HG03103 (cell line): ENCODE results near the gene KIFC3.
"Not testable (repeated sequence)": the region's sequence is repeated elsewhere in the genome, so short reads cannot be mapped to it uniquely, and the experiment has no call there.

Experiments used
- ATAC-seq: cut with Tn5 transposase; IDR thresholded peaks from one replicate; pipeline ENCODE4 v1.9.1; 2021; ENCODE audit warnings: low read depth; ENCODE audit not compliant: unreplicated experiment

Gene KIFC3

GRCh38 chr16:57728336-57729181, 73.7 kb downstream of the KIFC3 start:
- no peak for ATAC-seq

GRCh38 chr16:57727610-57728009, 74.7 kb downstream of the KIFC3 start:
- ATAC-seq = no peak

- no peak for ATAC-seq
Observed at GRCh38 chr16:57726433-57726947, 75.8 kb downstream of the KIFC3 start.

GRCh38 chr16:57725976-57726375, 76.3 kb downstream of the KIFC3 start:
- ATAC-seq = no peak

GRCh38 chr16:57725554-57725953, 76.7 kb downstream of the KIFC3 start:
- no peak for ATAC-seq

- no peak for ATAC-seq
Observed at GRCh38 chr16:57725151-57725550, 77.1 kb downstream of the KIFC3 start.

GRCh38 chr16:57724531-57724930, 77.8 kb downstream of the KIFC3 start:
- ATAC-seq = no peak

- no peak for ATAC-seq
Observed at GRCh38 chr16:57723170-57723569, 79.1 kb downstream of the KIFC3 start.

GRCh38 chr16:57722651-57723050, 79.6 kb downstream of the KIFC3 start:
- ATAC-seq = no peak

- ATAC-seq = no peak
Observed at GRCh38 chr16:57722210-57722499, 80.1 kb downstream of the KIFC3 start.

GRCh38 chr16:57721356-57722209, 80.7 kb downstream of the KIFC3 start:
- ATAC-seq = no peak

- ATAC-seq = no peak
Observed at GRCh38 chr16:57720142-57720575, 82.1 kb downstream of the KIFC3 start.

- ATAC-seq = no peak
Observed at GRCh38 chr16:57714047-57714446, 88.2 kb downstream of the KIFC3 start.

- no peak for ATAC-seq
Observed at GRCh38 chr16:57713596-57713995, 88.7 kb downstream of the KIFC3 start.

GRCh38 chr16:57712569-57712968, 89.7 kb downstream of the KIFC3 start:
- ATAC-seq = not testable (repeated sequence)

- ATAC-seq = no peak
Observed at GRCh38 chr16:57711993-57712392, 90.3 kb downstream of the KIFC3 start.

- no peak for ATAC-seq
Observed at GRCh38 chr16:57711346-57711745, 90.9 kb downstream of the KIFC3 start.

GRCh38 chr16:57709663-57710062, 92.6 kb downstream of the KIFC3 start:
- no peak for ATAC-seq
